ENCODE data around the gene ATF7IP.

- TF ChIP-seq CTCF (IDR thresholded peaks at IDR 0.05), result no peak
- TF ChIP-seq POLR2A (IDR thresholded peaks at IDR 0.05), result no peak
Observed at GRCh38 chr12:14364583-14365271, 755 bp upstream of the ATF7IP start.
